SKM-1 (cell line): ENCODE results near the gene ACTG1.

ENCODE experiments used
- DNase-seq: peaks from one replicate; lab custom pipeline; 2025; ENCODE audit not compliant: unreplicated experiment; lab: John Stamatoyannopoulos, UW

The ACTG1 gene

DNA sequence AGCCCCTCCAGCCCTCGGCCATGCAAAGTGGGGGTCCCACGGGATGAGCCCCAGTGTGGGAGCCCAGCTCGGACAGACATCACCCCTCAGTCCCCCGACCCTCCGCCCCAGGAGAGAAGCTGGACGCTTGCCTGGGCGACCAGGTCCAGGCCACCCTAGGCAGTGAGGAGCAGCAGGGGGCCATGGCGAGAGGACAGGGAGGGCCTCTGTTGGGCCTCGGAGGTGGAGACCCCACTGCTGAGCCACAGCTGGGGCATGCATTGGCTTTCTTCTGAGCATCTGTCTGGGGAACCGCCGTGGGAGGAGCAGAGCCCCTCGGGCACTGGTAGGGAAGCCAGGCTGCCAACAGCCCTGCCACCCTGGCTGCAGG is 13.0 kb downstream of the ACTG1 start:
- DNase-seq, result no peak

GRCh38 chr17:81498953-81499600 is 13.5 kb downstream of the ACTG1 start:
- DNase-seq, result no peak

DNA sequence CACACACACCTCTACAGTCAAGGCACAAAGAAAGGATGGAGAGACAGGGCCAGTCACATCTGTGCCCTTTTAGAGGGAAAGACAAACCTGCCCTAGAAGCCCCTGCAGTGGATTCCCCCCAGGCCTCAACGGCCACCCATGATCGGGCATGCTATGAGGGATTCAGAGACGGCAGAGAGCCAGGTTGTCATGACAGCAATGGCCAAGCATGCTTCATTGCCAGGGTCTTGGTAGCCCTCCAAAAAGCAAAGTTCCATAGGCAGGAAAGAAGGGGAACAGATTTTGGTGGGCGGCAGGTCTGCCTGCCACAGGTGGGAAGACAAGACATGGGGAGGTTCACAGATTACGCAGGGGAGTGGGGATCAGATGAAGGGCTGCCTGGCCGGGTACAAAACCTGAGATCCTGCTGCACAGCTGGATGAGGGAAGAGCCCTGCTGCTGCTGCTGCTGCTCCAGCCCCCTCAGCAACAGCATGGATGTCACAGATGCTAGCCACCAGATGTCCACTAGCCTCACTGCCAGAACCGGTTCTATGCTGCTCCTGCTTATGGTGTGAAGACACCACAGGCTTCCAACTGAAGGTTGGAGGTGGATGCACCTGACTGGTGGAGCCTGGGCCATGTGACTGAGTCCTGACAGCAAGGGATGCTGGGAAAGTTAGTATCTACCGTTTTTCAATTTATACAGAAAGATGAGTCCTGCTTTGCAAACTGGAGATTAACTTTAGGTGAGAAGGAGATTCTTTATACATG is 17.8 kb downstream of the ACTG1 start:
- no peak for DNase-seq

DNA sequence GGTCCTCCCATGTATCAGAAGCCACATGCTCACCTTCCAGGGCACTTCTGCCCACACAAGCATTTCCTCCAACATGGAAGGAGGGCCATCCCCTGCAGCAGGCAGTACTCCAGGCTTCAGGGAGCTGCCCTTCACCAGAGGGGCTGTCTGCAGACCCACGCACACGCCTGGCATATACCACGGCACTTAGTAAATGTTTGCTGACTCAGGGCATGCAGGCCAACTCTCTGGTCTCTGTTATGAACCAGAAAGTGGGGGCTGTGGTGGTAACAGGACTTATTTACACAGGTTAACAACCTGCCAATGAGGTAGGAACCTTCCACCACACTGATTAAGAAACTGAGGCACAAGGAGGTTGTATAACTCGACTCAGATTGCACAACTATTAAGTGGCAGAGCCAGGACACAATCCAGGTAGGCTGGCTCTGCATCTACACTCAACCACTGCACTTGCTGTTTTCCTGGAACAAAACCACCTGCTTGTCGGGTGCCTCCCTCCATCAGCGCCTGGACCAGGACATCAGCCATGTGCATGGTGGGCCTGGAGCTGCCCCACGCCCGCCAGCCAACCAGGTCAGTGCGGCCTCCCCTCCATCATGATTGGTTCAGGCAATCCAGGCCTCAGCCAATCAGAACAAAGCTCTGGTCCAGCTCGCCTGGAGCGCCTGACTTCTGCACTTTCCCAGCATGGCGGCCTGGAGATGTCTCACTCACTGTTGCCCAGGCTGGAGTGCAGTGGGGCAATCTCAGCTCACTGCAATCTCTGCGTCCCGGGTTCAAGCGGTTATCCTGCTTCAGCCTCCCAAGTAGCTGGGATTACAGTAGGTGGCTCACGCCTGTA is 19.2 kb downstream of the ACTG1 start:
- DNase-seq, result no peak

DNA sequence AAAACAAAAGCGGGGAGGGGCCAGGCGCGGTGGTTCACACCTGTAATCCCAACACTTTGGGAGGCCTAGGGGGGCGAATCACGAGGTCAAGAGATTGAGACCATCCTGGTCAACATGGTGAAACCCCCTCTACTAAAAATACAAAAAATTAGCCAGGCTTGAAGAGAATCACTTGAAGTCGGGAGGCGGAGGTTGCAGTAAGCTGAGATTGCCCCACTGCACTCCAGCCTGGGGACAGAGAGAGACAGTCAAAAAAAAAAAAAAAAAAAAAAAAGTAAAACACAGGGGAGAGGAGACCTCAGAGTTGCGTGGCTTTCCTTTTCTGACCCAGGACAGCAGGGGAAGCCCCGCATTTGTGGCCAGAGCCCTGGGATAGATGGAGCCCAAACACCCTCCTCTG is 19.9 kb downstream of the ACTG1 start:
- no peak for DNase-seq

GRCh38 chr17:81492202-81492601 is 20.4 kb downstream of the ACTG1 start:
- no peak for DNase-seq

- DNase-seq, result no peak
Measured at GRCh38 chr17:81491761-81492160, 20.8 kb downstream of the ACTG1 start.

DNA sequence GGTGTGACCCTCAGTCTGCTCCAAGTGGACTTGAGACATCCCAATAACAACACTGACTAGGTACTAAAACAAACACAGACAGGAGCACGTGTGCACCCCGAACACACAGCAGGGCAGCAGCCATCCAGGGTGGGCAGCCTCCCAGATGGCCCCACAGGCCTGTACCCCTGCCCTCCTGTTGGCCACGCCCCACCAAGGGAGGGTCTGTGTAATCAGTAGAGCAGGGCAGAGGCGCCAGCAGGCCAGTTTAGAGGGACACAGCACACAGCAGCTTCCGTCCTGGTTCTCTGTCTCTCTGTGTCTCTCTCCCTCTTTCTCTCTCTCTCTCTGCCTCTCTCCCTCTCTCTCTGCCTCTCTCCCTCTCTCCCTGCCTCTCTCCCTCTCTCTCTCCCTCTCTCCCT is 21.4 kb downstream of the ACTG1 start:
- DNase-seq, result no peak

DNA sequence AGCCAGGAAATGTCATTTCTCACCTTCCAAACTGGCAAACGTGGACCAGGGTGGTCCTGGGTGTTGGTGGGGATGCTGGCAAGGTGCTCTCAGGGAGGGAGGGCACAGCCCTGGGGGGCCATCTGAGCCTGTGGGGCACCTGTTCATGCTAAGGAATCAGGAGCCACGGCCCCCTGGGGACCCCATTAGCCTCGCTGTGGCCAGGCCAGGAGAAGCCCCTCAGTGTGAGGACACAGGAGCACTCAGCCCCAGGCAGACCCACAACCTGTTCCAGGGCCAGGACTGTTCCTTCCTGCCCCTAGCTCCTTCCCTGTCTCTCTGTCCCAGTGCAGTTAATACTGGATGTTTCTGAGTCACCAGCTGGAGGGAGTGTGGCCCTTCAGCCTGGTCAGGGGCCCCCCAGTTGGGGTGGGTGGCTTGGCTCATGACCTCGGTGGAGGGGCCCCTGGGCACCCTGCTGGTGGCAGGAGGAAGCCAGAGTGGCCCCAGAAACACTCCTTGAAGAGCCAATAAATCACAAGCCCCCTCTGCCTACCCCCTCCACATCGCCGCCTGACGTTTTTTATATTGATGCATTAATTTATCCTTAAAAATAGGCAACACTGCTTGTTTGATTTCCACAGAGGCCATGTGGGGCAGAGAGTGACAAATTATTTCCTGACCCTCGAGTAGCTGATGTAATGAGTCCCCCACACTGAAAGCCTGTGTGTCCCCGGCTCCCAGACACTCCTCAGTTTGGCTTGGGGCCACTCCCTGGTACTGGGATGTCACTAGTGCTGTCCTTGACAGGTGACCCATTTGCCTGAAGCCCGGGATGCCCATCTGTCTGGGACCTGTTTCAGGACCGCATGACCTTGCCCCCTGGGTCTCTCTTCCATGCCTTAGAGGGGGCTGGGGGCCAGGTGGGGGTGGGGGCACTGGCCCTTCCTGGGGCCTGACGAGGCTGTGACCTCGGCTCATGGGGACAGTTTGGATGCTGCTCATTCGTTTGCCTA is 22.3 kb downstream of the ACTG1 start:
- no peak for DNase-seq

DNA sequence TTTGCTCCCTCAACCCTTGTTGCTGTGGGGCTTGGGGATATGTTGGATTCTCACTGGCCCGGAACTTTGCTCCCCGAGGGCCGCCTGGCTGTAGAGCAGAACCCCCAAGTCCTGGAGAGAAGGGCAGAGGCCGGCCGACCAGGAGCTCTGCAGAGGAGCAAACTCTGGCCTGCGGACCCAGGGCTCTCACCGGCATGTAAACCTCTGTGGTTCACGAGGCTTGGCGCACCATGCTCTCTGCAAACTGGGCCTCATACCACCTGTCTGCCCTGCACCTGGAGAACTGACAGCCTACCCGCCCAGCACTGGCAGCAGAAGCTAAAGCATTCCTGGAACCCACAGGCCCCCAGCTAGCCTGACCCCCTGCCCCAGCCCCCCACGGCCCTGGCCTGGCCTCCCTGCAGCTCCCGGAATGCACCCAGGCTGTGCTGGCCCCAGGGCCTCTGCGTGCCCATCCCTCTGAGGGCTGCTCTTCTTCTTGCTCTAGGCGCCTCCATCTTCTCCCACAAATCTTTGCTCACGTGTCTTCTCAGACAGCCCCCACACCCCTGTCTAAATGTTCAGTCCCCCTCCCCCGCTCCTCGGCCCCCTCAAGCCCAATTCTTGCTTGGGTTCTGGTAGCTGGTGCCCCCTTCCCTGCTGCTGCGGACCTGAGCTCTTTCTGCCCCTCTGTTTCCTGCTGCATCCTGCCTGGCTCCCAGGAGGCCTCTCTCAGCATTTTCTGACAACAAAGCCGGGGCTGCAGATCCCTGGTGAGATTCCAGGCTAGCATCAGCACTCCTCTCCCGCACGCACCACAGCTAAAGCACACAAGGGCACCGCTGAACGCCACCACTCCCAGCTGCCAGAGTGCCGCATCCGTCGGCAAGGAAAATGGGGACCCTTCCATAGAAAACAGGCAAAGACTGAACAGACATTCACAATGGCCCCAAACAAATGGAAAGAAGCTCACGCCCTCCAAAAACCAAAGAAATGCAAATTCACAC is 23.3 kb downstream of the ACTG1 start:
- DNase-seq, result no peak

DNA sequence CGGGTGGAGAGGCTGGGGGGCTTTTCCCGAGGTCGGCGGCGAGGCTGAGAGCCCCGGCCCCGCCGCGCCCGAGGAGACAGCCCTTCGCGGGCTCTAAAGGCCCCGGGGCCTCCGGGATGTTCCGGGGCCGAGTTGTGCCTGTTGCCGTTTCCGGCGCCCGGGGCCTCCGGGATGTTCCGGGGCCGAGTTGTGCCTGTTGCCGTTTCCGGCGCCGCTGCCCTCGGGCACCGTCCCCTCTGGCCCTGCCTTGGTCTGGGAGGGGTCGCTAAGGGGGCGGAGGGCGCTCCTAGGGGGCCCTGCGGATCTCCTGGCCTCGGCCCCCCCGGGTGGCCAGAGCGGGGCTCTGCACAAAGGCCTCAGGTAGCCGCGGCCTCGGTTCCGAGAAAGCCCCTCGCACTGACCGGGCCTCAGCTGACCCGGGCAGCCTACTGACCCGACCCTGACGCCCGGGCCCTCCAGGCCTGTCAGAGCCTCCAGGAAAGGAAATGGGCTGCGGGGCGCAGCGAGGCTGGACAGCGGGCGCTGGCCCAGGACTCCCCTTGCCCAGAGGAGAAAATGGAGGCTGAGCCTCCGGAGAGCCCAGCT is 24.2 kb downstream of the ACTG1 start:
- DNase-seq, result no peak

GRCh38 chr17:81487487-81488275 is 24.9 kb downstream of the ACTG1 start:
- no peak for DNase-seq

GRCh38 chr17:81487089-81487486 is 25.5 kb downstream of the ACTG1 start:
- no peak for DNase-seq

DNA sequence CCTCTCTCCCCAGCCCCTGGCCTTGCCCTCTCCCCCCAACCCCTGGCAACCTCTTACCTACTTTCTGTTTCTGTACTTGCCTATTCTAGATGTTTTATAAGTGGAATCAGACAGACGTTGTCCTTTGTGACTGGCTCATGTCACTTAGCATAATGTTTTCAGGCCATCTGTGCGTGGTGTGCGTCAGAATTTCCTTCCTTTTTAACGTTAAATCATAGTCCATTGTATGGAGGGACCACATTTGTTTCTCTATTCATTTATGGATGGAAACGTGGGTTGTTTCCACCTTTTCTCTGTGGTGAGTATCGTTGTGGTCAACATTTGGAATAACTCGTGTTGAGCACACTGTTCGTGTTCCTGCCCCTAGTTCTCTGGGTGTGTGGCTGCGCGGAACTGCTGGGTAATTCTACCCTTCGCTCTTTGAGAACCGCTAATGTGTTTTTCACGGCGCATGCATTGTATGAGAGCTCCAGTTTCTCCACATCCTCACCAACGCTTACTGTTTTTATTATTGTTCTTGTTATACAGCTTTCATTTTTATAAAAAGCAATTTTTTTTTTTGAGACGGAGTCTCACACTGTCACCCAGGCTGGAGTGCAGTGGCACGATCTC is 26.3 kb downstream of the ACTG1 start:
- no peak for DNase-seq

- DNase-seq, result peak; percentile 44
Measured at GRCh38 chr17:81484195-81484979, 28.2 kb downstream of the ACTG1 start.

GRCh38 chr17:81483862-81484194 is 28.8 kb downstream of the ACTG1 start:
- no peak for DNase-seq

- no peak for DNase-seq
Measured at GRCh38 chr17:81483085-81483861, 29.3 kb downstream of the ACTG1 start.
